Activated CD4-positive, alpha-beta T cell treated with anti-CD3 and anti-CD28 coated beads, Interleukin-2, amount 50 U/mL, for 4 hours (primary cell): ENCODE data around the gene PFKL.

ENCODE experiments used
- DNase-seq, 2 experiments: peaks; one replicate each; pipeline ENCODE4 v3.0.0-alpha.2; 2020

The PFKL gene

GRCh38 chr21:44365251-44365966, 65.6 kb downstream of the PFKL start:
- DNase-seq = no peak

- DNase-seq = no peak
These were observed 66.2 kb downstream of the PFKL start for GRCh38 chr21:44365967-44366585.

- DNase-seq = no peak
These were observed 66.8 kb downstream of the PFKL start for GRCh38 chr21:44366586-44367211.

GRCh38 chr21:44368711-44369446, 69.0 kb downstream of the PFKL start:
- no peak for DNase-seq

- DNase-seq = no peak
These were observed 70.3 kb downstream of the PFKL start for GRCh38 chr21:44370027-44370735.

- DNase-seq = no peak
These were observed 71.0 kb downstream of the PFKL start for GRCh38 chr21:44370786-44371410.

GRCh38 chr21:44371596-44371995, 71.7 kb downstream of the PFKL start:
- no peak for DNase-seq

GRCh38 chr21:44372616-44373015, 72.8 kb downstream of the PFKL start:
- no peak for DNase-seq

GRCh38 chr21:44374601-44375280, 74.9 kb downstream of the PFKL start:
- DNase-seq = no peak

- no peak for DNase-seq
These were observed 75.4 kb downstream of the PFKL start for GRCh38 chr21:44375281-44375651.

- DNase-seq = no peak
These were observed 75.9 kb downstream of the PFKL start for GRCh38 chr21:44375761-44376241.

GRCh38 chr21:44376606-44377005, 76.8 kb downstream of the PFKL start:
- no peak for DNase-seq
